Mesodermal cell (in vitro differentiated cells): Measurements from ENCODE around the gene MYBPC1.
A peak's percentile ranks its signal among the peaks of the same experiment; 100 is the strongest.

Experiments used
- H3K27ac ChIP-seq: 2 replicates; pipeline ENCODE4 v1.7.0; 2013; ENCODE audit warnings: mild to moderate bottlenecking, low read depth, low read length, moderate library complexity; ENCODE audit not compliant: severe bottlenecking
- H3K36me3 ChIP-seq: 2 replicates; pipeline ENCODE4 v1.7.1; 2013; ENCODE audit warnings: mild to moderate bottlenecking, low read length, moderate library complexity; ENCODE audit not compliant: control insufficient read depth, insufficient read depth
- H3K4me1 ChIP-seq: one replicate; pipeline ENCODE4 v1.7.1; 2013; ENCODE audit warnings: mild to moderate bottlenecking, low read length; ENCODE audit not compliant: insufficient read depth, control insufficient read depth, poor library complexity, severe bottlenecking
- H3K4me3 ChIP-seq: 2 replicates; pipeline ENCODE4 v1.7.0; 2013; ENCODE audit warnings: low read length, control low read depth, mild to moderate bottlenecking; ENCODE audit not compliant: insufficient read depth, poor library complexity, severe bottlenecking; ENCODE audit errors: extremely low read depth
- H3K9me3 ChIP-seq: 2 replicates; pipeline ENCODE4 v1.7.1; 2013; ENCODE audit warnings: mild to moderate bottlenecking, low read length, moderate library complexity; ENCODE audit not compliant: control insufficient read depth
- WGBS, 2 experiments: methylation state at CpG; one replicate each; pipeline ENCODE4 v1.1.5; 2013; ENCODE audit warnings: missing lambda C conversion rate in 2 of 2; ENCODE audit not compliant: insufficient coverage in 2 of 2; 5-methylcytosine and 5-hydroxymethylcytosine counted together

Gene MYBPC1

GRCh38 chr12:101695706-101696105, 100.9 kb downstream of the MYBPC1 start:
- H3K4me3 ChIP-seq = no peak overlapping the region
- no peaks in the 10 kb centered on the region for H3K4me1 ChIP-seq
- no peaks in the 10 kb centered on the region for H3K36me3 ChIP-seq
- H3K27ac ChIP-seq = no peak overlapping the region
- WGBS, 2 experiments = 88 to 100% methylated on average over 1 of the region's 1 CpG
- H3K9me3 ChIP-seq = no peaks in the 10 kb centered on the region

DNA sequence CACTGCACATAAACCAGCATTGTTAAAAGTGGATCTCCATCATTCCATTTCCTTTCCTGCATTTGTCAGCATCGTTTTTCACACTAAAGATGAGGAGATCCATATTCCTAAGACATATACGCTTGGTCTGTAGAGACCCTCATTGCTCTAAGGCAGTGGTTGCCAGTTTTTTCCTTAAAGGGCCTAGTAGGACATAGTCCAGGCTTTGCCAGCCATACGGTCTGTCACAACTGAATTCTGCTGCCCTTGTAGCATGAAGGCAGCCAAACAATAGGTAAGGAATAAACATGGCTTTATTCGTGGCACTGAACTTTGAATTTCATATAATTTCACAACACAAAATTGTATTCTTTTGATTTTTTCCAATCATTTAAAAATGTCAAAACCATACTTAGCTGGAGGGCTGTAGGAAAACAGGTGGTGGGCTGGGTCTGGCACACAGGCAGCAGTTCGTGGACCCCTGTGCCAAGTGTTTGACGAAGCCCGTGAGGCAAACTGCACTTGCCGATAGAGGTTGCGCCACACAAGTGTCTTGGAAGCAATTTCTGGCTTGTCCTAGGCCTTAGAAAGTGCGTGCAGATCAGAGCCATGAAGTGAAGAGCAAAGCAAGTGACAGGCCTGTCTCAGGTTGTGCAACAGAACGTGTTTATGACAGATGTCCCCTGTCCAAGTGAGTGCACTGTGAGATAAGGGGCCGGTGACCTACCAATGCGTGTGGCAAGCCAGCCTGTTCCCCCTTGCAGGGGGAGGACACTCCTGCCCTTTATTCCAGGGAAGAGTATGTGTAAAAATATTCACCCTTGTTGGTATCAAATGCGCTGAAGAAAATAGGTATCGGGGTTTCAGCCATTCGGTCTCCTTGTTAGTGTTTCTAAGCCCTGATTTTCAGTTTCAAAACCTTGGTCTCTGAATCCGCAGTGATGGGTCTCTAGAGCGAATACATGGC, 101.8 kb downstream of the MYBPC1 start:
- H3K4me3 ChIP-seq = peak overlapping the region; percentile 75
- no peak overlapping the region for H3K27ac ChIP-seq
- no peaks in the 10 kb centered on the region for H3K9me3 ChIP-seq
- no peaks in the 10 kb centered on the region for H3K4me1 ChIP-seq
- WGBS, 2 experiments = 44 to 46% methylated on average over 16 to 17 of the region's 18 CpGs
- no peaks in the 10 kb centered on the region for H3K36me3 ChIP-seq

DNA sequence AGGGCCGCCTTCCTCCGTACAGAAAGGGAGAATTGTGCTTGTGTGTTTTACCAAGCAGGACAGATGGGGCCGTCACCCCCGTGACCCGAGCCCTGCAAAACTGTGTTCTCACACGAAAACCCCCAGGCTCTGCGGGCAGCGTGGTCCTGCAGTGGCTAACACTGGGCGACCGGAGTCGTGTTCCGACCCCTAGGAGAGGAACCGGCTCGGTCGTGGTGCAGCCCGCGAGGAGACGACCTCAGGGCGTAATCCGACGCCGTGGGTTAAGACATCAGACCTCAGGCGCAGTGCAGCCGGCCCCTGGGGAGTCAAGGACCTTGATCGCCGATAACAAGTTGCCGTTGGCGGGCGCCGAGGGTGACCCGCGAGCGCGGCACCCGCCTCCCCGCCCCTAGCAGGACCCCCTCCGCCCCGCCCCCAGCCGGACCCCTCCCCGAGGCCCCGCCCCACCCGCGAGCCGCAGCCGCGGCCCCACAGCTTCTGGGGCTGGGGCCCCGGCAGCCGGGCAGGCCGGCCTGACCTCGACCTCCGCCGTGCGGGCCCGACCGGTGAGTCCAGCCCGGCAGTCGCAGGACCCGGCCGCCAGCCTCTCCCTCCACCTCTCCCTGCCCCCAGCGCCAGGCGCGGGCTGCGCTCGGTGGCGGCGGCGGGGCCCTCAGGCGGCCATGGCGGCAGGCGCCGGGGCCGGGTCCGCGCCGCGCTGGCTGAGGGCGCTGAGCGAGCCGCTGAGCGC, 102.6 kb downstream of the MYBPC1 start, which contains the start of gene CHPT1:
CHPT1 (plus strand) TSS at position 444 of the 733 bp plus-strand sequence; CDS start at position 666, 222 bp downstream.
- Histone ChIP-seq H3K36me3 (no peaks in the 10 kb centered on the region), H3K27ac (no peak within 1 kb of the TSS), H3K4me3 (peak within 1 kb of the TSS; percentile 75), H3K4me1 (no peaks in the 10 kb centered on the region), H3K9me3 (no peaks in the 10 kb centered on the region)
- 0% methylated on average over 32 to 49 of the region's 80 CpGs for WGBS, 2 experiments

GRCh38 chr12:101697930-101698799, 103.4 kb downstream of the MYBPC1 start:
- Histone ChIP-seq H3K4me1 (no peaks in the 10 kb centered on the region), H3K9me3 (no peaks in the 10 kb centered on the region), H3K4me3 (peak overlapping the region; percentile 75), H3K36me3 (no peaks in the 10 kb centered on the region), H3K27ac (no peak overlapping the region)
- 0 to 1% methylated on average over 46 to 60 of the region's 67 CpGs for WGBS, 2 experiments

DNA sequence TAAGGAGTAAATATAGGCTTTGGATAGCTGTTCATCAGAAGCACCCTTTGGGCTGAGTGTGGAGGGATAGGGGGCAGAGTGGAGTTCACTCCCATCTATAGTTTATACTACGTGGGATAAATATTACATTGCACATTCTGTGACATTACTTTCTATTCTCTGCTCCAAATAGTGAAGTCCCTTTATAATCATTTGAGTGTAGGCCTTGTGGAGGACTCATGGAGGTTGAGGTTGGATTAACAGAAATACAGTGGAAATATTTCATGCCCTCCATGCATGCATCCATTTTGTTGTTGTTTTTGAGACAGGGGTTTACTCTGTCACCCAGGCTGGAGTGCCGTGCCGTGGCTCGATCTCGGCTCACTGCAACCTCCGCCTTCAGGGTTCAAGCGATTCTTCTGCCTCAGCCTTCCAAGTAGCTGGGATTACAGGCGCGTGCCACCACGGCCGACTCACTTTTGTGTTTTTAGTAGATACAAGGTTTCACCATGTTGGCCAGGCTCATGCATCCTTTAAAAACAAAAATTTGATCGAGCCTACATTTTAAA, 104.1 kb downstream of the MYBPC1 start:
- no peaks in the 10 kb centered on the region for H3K9me3 ChIP-seq
- no peaks in the 10 kb centered on the region for H3K4me1 ChIP-seq
- peak overlapping the region; percentile 75 for H3K4me3 ChIP-seq
- H3K36me3 ChIP-seq = no peaks in the 10 kb centered on the region
- H3K27ac ChIP-seq = no peak overlapping the region
- 82 to 84% methylated on average over 10 of the region's 12 CpGs for WGBS, 2 experiments

- 82 to 89% methylated on average over 1 of the region's 2 CpGs for WGBS, 2 experiments
- Histone ChIP-seq H3K4me1 (no peaks in the 10 kb centered on the region), H3K9me3 (no peaks in the 10 kb centered on the region), H3K27ac (no peak overlapping the region), H3K36me3 (no peaks in the 10 kb centered on the region), H3K4me3 (no peak overlapping the region)
These were observed 105.6 kb downstream of the MYBPC1 start for GRCh38 chr12:101700299-101700820.

DNA sequence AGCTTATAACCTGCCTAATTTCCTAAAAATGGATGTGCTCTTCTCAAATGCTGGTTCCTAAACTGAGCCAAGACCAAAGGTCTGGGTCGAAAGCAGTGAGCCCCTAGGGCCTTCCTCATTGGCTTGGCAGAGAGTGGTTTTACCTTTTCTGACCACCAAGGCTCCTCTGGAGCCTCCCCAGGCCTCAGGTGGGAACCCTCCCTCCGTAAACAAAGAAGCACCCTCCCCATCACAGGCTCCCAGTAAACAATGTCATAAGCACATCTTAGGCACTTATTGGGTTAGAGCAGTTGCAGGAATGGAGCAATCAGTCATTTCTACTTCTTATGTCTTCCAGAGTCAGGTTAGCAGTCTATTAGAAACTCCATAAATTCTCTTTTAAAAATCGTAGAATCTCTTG, 108.7 kb downstream of the MYBPC1 start:
- 80 to 93% methylated on average over 1 to 2 of the region's 3 CpGs for WGBS, 2 experiments
- H3K27ac ChIP-seq = no peak overlapping the region
- H3K4me3 ChIP-seq = no peak overlapping the region
- no peaks in the 10 kb centered on the region for H3K9me3 ChIP-seq
- peaks cover 3% of the 10 kb centered on the region for H3K4me1 ChIP-seq
- H3K36me3 ChIP-seq = no peaks in the 10 kb centered on the region

DNA sequence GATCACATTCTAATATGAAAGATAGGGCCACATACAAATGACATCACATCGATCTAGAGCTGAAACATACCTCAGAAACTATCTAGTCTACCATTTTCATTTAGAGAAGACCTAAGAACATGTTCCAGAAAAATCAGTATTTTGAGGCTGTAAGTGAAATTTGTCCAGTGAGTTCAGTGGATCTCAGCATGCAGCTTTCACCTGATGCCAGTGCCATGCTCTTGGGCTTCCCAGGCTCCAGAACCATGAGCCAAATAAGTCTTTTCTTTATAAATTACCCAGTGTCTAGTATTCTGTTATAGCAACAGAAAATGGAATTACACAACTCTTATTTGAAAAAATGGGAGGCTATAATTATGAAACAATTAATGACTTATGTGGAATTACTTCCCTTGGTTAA, 111.6 kb downstream of the MYBPC1 start:
- H3K36me3 ChIP-seq = no peaks in the 10 kb centered on the region
- H3K9me3 ChIP-seq = no peaks in the 10 kb centered on the region
- H3K27ac ChIP-seq = no peak overlapping the region
- H3K4me3 ChIP-seq = no peak overlapping the region
- H3K4me1 ChIP-seq = peaks cover 3% of the 10 kb centered on the region
- WGBS, 2 experiments = no CpG with 5 or more reads among the region's 1 CpG

GRCh38 chr12:101707131-101707782, 112.5 kb downstream of the MYBPC1 start:
- Histone ChIP-seq H3K36me3 (no peaks in the 10 kb centered on the region), H3K4me1 (peaks cover 3% of the 10 kb centered on the region), H3K9me3 (no peaks in the 10 kb centered on the region), H3K27ac (no peak overlapping the region), H3K4me3 (no peak overlapping the region)
